HG02943 (cell line): ENCODE results near the gene BTBD3.

ENCODE experiments used
- ATAC-seq: cut with Tn5 transposase; IDR thresholded peaks from one replicate; pipeline ENCODE4 v1.9.1; 2021; ENCODE audit warnings: mild to moderate bottlenecking, low read depth, moderate library complexity; ENCODE audit not compliant: unreplicated experiment

Gene BTBD3

GRCh38 chr20:11917663-11918062, at the start of gene BTBD3:
Gene BTBD3 (plus strand): TSS chr20:11917893. CDS start chr20:11918276, 383 bp downstream.
- ATAC-seq: peak; percentile 82

- ATAC-seq: no peak
Observed at GRCh38 chr20:11869641-11870040, 48.1 kb upstream of the BTBD3 start.

- ATAC-seq: no peak
Observed at GRCh38 chr20:11870411-11870810, 47.3 kb upstream of the BTBD3 start.

GRCh38 chr20:11876555-11876954, 41.1 kb upstream of the BTBD3 start:
- ATAC-seq: no peak

GRCh38 chr20:11880680-11881079, 37.0 kb upstream of the BTBD3 start:
- ATAC-seq: no peak

- ATAC-seq: no peak
Observed at GRCh38 chr20:11881449-11881848, 36.2 kb upstream of the BTBD3 start.

GRCh38 chr20:11882651-11883050, 35.0 kb upstream of the BTBD3 start:
- ATAC-seq: no peak

- no peak for ATAC-seq
Observed at GRCh38 chr20:11888648-11889047, 29.0 kb upstream of the BTBD3 start.

- peak; percentile 44 for ATAC-seq
Observed at GRCh38 chr20:11890331-11891076, 27.2 kb upstream of the BTBD3 start.

- peak; percentile 25 for ATAC-seq
Observed at GRCh38 chr20:11891077-11891775, 26.5 kb upstream of the BTBD3 start.

- ATAC-seq: no peak
Observed at GRCh38 chr20:11891776-11892545, 25.7 kb upstream of the BTBD3 start.

- ATAC-seq: no peak
Observed at GRCh38 chr20:11894062-11894461, 23.6 kb upstream of the BTBD3 start.

- no peak for ATAC-seq
Observed at GRCh38 chr20:11895861-11896387, 21.8 kb upstream of the BTBD3 start.

- no peak for ATAC-seq
Observed at GRCh38 chr20:11901127-11901526, 16.6 kb upstream of the BTBD3 start.

GRCh38 chr20:11902285-11902697, 15.4 kb upstream of the BTBD3 start:
- no peak for ATAC-seq

- ATAC-seq: no peak
Observed at GRCh38 chr20:11905460-11906179, 12.1 kb upstream of the BTBD3 start.

GRCh38 chr20:11906626-11907480, 10.8 kb upstream of the BTBD3 start:
- ATAC-seq: no peak

- no peak for ATAC-seq
Observed at GRCh38 chr20:11907621-11908020, 10.1 kb upstream of the BTBD3 start.

- ATAC-seq: no peak
Observed at GRCh38 chr20:11912013-11912658, 5.6 kb upstream of the BTBD3 start.
